ENCODE results near the gene C1QBP.

GRCh38 chr17:5466295-5466694 is 27.3 kb upstream of the C1QBP start:
- no peak for TF ChIP-seq EZH2phosphoT487 (IDR thresholded peaks at IDR 0.05; ENCODE audit: low read depth)
- TF ChIP-seq CTCF (IDR thresholded peaks at IDR 0.05; ENCODE audit: low read depth, low read length): no peak

Data from OCI-LY3 (cell line).